Epithelial cell of prostate (primary cell): ENCODE measurements around the gene FTCDNL1.

ENCODE experiments used
- DNase-seq: peaks from one replicate; pipeline ENCODE4 v3.0.0-alpha.2; 2011; ENCODE audit warnings: low read depth, low spot score
- H3K27ac ChIP-seq: fragments of 450-650 bp; 2 replicates; pipeline ENCODE4 v1.5.1; 2017; ENCODE audit warnings: mild to moderate bottlenecking

FTCDNL1 gene

DNA sequence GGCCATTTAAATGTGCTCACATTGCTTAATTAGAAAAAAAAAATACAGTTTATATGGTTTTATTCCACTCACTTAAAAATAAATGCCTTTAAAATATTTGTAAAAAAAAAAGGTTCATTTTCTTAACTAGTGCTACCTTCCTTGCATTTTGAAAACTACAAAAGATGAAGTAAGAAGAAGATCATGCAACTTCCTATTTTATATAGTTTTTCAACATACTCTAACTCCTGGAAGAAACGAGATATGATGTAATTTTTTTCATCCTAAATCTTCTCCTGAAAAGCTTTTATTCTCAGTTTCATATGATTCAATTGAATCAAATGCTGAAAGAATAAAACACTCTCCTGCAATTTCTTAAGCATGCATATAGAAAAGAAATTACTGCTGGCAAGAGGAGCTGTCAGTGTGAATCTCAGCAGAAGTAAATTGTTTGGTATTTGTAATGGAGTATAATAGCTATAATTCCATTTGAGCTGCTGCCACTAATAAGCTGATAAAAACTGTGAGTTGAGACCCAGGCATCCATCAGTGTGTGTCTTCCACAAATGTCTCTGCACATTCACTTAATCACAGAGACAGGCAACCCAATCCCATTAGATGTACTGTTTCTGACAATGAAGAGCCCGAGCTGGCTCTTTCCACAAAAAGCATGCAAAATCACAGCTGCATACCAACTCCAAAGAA is 3.7 kb downstream of the FTCDNL1 start:
- no peak overlapping the region for H3K27ac ChIP-seq
- DNase-seq = no peak

DNA sequence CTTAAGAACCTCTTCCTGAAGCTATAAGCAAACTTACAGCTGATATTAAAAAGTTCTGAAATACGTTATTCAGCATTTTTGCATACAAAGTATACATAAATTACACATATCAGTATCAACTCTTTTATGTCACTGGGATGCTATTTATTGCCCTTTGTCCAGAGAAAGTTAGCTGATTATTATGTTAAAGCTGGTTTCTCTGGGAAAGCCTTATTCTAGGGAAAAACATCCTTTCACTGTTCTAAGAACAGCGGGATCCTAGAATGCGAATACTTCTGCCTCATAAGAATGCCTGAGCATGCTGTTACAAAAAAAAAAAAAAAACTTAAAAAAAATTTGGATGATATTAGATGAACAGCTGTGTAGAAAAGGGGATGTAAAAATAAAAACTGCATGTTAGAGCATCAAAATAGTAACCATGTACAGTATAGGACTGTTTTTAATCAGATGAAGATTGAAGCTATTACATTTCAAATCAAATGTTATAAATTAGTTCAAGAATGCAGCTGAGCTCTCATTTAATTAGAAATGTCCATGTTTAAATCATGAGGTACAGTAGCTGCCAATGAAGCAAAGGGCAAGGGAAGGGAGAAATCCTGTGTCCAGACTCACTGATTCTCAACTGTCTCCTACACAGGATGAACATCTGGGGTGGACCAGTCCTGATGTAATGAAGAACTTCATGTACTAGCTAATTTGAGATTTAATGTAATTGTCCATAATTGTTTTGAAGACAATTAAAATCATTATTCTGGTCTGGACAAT is 8.2 kb downstream of the FTCDNL1 start:
- no peak overlapping the region for H3K27ac ChIP-seq
- no peak for DNase-seq

DNA sequence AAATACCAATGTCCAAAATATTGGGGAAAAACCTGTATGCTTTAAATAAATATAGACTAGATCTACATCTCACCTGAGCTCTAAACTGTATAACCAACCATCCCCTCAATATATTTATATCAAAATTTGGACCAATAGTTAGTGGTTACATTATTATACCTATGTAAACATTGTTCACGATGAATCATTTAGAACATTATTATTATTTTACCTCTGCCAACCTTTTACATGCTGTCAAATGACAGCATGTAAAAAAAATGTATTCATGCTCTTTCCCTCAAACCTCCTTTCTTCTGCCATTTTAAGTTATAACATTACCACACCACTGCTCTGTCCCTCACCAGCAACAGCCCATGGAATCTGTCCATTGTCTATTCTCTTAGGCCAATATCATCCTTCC is 9.6 kb downstream of the FTCDNL1 start:
- no peak for DNase-seq

DNA sequence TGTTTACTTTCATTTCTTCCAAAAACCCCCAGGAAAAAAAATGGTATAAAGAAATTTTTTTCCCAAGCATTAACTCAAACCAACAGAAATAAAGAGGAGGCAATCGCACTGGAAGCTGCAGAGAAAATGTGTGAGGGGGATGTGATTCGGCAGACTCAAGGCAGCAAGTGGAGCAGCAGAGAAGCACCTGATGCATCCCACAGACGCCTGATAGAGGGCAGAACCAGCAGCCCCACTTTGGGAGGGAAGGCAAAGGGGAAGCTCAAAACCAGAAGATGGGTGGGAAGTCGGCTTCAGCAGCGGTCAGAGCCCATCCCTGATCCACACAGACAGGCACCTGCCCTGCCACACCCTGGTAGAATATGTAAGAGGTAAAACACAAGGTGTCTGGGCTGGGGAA is 12.6 kb downstream of the FTCDNL1 start:
- DNase-seq = no peak
- no peak overlapping the region for H3K27ac ChIP-seq

More for the DNA sequence above, 9.6 kb downstream of the FTCDNL1 start:
- no peak overlapping the region for H3K27ac ChIP-seq

DNA sequence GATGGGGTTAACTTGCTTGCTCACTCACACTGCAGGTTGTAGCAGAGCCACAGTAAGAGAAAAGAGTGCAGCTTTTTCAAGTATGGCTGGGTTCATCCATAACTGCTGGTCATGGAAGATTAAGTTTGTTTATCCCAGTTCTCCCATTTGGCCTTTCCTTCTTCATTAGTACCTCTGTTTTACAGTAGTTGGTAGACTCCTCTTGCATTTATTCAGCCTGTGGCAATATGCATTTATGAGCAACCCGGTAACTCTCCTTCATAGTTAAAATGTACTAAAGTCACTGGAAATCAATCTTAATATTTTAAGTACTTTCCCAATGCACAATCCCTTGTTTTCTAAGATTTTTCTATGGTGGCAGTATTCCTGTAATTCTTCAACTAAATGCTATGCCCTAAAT is 14.0 kb downstream of the FTCDNL1 start:
- no peak for DNase-seq
- H3K27ac ChIP-seq = no peak overlapping the region

DNA sequence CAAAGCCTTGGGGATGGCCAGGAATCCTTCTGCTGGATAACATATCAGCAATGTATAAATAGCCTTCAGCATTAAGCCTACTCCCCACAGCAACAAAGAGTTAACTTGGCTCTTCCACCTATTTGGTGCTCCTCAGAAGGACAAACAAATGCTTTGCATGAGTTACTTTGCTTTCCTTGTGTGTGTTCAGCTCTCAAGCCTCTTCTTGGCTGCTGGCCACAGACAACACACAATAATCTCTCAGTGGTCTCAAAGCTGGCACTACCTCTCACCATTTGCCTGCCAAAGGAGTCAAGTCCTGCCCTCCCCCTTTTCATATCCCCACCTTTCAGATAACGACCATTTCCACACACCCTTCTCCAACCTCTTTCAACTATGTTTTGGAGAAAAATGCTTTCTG is 17.5 kb downstream of the FTCDNL1 start:
- DNase-seq = no peak
- H3K27ac ChIP-seq = no peak overlapping the region

DNA sequence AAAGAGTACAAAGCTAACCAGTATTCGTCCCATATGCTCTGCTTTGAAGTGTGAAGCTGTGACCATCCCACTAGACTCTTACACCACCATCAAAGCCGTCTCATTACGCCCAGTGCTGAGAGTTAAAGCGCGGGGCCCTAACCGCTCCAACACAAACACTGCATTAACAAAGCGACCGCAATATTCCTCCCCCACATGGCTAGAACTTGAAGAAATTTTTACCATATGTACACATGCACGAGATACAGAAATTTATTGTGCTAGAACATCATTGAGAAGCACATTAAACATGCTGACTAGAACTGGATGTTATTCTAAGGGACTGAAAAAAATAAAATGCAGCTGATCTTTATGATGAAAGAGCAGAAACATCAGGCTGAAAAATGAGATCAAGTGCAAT is 20.5 kb downstream of the FTCDNL1 start:
- DNase-seq = no peak

DNA sequence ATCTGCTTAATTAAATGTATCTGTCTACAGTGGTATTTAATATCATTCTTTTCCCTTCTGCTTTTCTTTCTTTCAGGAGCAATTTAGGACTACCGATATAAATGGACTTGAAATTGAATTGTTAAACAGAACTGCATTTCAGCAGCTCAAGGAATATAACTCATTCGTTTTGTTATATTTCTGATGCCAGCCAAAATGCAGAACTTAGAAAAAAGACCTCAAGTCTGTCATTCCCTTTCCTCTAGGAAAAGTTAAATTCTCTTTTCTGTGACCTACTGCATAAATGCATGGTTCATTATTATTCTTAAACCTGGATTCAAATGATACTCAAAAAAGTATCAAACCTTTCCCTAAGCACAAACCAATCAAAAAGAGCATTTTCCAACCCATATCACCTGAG is 21.4 kb downstream of the FTCDNL1 start:
- H3K27ac ChIP-seq = no peak overlapping the region
- DNase-seq = no peak

More for the DNA sequence above, 20.5 kb downstream of the FTCDNL1 start:
- no peak overlapping the region for H3K27ac ChIP-seq

DNA sequence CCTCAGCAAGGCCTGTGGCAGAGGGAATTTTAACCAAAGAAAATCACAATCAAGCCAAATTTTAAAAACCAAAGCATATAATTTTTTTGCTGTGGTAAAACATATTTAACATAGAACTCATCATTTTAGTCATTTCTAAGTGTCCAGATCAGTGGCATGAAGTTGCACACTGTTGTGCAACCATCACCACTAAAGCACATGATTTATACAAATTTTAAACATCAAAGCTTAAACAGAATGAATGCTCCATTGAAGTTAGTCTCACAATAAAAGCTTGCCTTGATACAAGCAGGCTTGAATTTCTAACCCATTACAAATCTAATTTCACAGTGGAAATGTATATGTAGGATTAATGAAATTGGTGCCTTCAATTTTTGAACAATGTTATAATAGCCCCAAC is 31.2 kb downstream of the FTCDNL1 start:
- H3K27ac ChIP-seq = no peak overlapping the region
- no peak for DNase-seq

DNA sequence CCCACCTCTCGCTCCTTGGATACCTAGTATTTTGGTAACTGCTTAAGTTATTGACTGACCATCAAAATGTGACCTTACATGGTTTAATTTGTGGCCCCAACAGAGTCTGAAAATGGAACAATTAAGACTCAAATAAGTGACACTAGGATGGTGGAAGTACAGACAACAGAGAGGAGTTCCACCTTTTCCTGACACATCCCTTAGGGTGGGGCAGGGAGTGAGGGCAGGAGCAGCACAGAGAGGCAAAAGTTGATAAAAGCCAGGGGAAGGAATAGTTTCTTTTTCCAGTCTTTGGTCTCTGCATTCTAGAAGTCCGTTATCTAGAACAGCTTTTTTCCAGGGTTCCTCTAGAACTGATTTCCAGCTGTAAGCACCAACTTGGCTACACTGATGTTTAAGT is 32.2 kb downstream of the FTCDNL1 start:
- DNase-seq = no peak
- H3K27ac ChIP-seq = no peak overlapping the region

DNA sequence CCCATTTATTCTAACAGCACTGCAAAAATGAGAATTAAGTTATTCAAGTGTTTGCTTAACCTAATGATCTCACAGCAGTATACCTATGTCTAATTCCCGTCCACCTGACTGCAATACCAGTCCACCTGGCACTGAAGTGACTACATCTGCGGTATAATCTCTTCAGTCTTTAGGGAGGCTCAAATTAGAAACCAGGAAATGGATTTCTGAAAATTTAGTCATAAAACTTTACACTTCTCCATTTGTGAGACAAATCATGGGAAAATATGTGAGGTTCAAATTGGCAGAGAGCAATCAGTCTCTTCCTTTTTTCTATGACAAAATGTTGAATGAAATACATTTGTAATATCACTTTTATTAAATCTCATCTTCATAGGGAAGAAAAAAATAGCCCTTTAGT is 33.0 kb downstream of the FTCDNL1 start:
- H3K27ac ChIP-seq = no peak overlapping the region
- DNase-seq = no peak

DNA sequence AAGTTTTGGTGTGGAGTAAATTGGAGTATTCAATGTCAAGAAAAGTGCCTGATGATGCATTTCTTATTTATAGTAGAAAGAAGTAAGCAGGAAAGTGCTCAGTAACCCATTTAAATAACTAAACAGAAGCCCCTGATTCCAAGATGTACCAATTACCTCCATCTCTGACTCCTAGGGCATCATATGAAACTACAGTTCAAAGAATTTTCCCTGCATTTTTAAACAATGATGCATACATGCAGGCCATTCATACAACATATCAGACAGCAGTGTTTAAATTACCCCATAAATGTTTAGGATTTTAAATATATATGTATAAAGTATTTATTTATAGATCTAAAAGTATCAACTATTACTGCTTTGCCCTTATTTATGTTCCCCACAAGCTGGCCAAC is 36.2 kb downstream of the FTCDNL1 start:
- H3K27ac ChIP-seq = no peak overlapping the region
- no peak for DNase-seq

DNA sequence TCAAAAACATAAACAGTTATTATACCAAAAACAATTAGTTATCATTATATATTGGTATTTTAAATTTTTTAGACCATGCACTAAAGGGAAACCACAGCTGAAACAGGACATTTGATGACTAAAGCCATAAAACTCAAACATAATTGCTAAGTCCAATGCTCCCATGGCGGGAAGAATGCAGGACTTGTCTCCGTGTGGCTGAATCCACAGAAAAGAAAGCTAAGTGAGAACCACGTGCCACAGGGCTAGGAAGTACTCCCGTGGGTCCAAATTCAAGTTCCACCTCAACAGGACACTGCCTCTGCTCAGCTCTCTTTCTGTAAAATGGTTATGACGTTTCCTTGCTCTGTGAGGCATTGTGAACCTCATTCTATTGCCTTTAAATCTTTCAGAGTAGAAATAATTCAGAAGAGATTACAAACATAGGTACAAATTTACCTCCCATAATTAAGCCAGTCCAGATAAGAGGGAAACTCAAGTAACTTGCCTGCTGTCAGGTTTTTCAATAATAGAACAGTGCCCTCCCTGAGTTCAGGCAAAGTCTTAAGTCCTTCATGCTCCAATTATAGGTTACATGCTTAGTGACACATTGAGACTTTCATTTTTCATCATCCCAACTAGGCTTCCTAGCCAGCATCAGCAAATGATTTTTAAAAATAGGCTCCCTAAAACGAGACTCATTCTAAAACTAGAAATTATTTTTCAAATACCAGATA is 36.7 kb downstream of the FTCDNL1 start:
- DNase-seq = no peak
- no peak overlapping the region for H3K27ac ChIP-seq

DNA sequence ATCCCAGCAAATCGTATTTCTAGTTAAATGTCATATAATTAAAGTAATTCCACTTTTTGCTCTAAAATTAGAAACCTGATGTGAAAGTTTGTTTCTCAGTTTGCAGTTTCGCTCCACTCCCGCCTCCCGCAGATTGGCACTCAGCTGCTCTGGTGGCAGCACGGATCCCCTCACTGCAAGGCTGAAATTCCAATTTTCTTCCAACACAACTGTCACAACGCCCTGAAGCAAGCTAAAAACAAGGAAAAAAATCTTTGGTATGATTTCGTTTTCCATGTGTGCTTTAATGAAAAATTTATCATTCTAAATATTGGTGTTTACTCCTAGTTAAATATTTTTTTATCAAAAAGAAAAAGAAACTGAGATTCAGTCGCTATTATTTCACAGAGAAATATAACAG is 38.5 kb downstream of the FTCDNL1 start:
- no peak for DNase-seq
- H3K27ac ChIP-seq = no peak overlapping the region

DNA sequence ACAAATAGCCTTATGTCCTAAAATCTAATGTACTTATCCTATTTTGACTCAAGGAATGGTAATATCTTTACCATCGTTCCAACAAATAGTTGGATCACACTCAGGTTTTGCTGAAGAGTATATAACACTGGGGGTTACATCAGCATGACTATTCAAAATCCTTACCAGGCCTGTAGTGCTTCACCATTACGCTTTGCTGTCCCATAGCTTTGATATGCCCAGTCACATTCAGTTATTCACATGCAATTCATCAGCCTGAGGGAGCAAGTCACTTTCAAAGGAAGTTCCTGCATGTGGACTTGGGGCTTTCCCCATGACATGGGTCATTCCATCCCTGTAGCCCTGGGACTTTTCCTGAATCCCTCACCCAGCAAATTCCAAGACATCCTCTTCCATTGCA is 39.6 kb downstream of the FTCDNL1 start:
- no peak overlapping the region for H3K27ac ChIP-seq
- no peak for DNase-seq

DNA sequence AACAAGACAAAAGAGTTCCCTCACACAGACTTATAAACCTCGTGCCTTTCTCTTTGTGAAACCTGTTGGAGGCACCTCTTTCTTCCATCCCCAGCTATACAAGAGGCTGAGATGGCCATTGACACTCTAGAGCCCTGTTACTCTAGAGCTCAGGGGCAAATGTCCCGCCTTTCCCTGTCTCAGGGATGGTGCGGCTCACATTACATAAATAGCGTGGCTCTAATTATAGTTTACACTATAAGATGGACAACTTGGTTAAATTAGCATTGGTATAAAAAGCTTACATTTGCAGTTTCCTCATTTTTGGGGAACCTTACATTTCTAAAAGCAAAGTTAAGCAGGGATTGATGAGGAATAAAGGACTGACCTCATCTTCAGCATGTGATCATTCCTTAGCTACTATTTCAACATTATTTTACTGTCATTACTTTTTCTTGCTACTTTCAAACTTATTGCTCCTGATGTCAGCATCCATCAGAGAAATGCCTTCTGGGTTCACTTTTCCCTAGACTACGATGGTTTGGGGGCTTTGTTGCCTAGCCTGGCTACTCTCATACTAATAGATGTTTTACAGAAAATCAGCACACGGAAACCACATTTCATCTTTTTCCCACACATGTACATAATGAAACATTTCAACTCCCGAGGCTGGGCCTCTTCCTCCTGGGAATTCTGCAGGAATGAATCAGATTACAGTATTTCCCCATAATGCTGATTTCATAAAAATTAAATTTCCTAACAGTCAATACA is 40.4 kb downstream of the FTCDNL1 start:
- no peak for DNase-seq
- no peak overlapping the region for H3K27ac ChIP-seq

DNA sequence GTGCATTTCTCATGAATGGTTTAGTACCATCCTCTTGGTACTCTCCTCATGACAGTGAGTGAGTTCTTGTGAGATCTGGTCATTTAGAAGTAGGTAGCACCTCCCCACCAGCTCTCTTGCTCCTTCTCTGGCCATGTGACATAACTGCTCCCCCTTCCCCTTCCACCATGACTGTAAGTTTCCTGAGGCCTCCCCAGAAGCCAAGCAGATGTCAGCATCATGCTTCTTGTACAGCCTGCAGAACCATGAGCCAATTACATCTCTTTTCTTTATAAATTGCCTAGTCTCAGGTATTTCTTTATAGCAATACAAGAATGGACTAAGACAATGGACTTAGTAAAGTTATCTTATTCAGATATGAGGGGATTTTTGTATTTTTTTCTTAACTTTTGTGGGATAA is 43.0 kb downstream of the FTCDNL1 start:
- no peak for DNase-seq

DNA sequence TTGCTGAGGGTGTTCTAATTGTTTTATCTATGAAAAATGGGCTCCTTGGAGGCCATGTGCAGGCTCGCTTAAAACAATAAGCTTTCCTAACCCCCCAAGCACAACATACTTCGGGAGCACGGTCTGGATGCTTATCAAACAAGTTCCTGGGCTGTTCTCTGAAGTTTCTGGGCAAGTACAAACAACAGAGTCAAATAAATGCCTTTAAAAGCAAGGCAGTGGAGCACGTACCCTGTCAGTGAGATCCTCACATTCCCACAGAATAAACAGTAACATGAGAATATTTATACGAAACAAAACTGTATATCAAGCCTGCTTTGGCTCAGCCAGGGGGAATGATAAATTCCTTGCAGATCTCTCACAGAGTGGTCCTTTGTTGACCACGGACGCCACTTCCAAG is 44.8 kb downstream of the FTCDNL1 start:
- H3K27ac ChIP-seq = no peak overlapping the region
- no peak for DNase-seq

More for the DNA sequence above, 43.0 kb downstream of the FTCDNL1 start:
- H3K27ac ChIP-seq = no peak overlapping the region

DNA sequence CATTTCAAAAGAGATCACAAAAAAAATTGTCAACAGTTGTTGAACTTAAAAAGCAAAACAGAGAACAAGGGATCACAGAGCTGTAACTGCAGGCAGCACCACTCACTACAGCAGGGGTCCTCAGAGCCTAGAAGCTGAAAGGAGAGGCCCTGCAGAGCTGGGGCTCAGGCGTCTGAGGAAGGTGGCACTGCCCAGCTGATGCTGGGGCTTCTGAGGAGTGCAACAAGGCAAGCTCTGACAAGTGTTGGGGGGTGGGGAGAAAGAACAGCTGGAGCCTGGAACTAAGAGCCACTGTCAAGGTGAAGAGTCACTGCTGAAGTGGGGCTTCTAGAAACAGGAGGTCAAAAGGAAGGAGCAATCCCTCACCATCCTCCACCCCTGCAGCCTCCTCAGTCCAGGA is 46.2 kb downstream of the FTCDNL1 start:
- no peak overlapping the region for H3K27ac ChIP-seq
- DNase-seq = no peak

DNA sequence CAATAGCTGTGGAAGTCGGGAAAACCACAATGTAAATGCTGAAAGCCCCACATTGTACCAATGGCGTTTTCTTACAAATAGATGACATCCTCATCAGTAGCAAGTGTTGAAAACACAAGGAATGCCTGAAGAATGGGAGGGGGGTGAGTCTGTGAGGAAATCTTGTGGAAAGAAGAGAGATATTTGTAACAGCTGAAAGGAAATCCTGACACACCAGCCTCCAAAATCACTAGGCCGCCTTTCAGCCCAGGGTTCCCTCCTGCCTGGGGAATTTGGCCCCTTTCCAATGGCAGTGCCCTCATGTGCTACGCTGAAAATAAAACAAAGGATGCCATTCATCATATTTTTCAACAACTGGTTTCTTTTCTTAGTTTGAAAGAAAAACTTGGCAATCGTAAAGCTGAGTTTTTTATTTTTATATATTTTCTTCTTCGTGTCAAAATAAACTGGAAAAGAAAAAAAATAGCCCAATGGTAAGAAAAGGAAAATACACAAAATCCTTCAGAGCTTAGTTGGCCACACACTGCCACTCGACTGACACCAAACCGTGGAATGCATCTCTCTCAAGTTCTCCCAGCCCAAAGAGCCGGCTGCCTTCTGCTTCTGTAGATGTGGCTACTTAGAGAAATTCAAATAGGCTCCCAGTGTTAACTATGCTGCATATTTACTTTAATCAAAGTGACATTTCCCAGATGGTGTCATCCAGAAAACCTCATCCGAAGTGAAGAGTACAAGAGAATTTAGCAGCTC is 52.0 kb downstream of the FTCDNL1 start:
- H3K27ac ChIP-seq = no peak overlapping the region
- no peak for DNase-seq
